Erythroblast (primary cell): ENCODE results near the gene NOX4.
"Not testable (repeated sequence)": the region's sequence is repeated elsewhere in the genome, so short reads cannot be mapped to it uniquely, and the experiment has no call there.

Experiments used
- GATA1 ChIP-seq: IDR thresholded peaks from 2 replicates; pipeline ENCODE4 v1.6.1; 2011; ENCODE audit warnings: low read depth, mild to moderate bottlenecking, control low read depth, low read length, moderate library complexity
- POLR2A ChIP-seq: IDR thresholded peaks from 2 replicates; pipeline ENCODE4 v1.6.1; 2011; ENCODE audit warnings: mild to moderate bottlenecking, low read length

DNA sequence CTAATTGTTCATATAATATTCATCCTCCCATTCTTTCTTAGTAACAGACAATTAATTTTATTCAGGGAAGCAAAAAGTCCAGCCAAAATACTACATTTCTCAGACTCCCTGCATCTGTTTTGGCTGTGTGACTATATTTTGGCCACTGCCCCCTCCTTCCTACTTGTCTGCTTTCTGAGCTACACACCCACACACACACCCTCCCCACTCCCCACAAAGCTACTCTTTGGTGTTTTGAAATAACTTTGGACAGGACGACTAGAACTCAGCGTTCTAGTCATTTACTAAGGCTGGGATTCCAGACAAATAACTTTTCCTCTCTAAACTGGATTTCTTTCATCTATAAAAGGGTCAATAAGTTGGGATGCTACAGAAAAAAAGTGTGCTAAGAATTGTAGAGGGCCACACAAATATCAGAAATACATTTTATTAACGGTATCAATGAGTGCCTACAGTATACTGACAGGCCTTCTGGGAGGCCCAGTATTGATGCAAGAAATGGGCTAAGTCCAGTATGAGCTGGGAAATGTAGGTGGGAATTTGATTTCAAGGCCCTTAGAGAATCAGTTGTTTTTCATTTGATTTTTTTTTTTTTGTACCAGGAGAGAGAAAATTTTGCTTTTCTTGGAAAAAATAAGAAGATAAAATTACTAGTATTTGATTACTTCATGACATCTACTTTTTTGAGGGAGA is 148.1 kb downstream of the NOX4 start:
- not testable (repeated sequence) for TF ChIP-seq POLR2A, GATA1
